BJ (cell line): ENCODE data around the gene CDK8. TPM values are rescaled to one million over a fixed set of nuclear protein-coding genes. Genes with fewer than 3 reads are reported as not detected.

Experiments used
- CTCF ChIA-PET: fragments of 350-600 bp; formaldehyde crosslinking; extraction: SDS; loops from one replicate; lab custom pipeline; 2021; ENCODE audit warnings: antibody characterized with exemption, inconsistent platforms; lab: Yijun Ruan, JAX
- POLR2A ChIA-PET: fragments of 300-600 bp; sonication (Branson Sonifier 250); formaldehyde crosslinking; extraction: SDS; loops from one replicate; lab custom pipeline; 2021; ENCODE audit warnings: antibody characterized with exemption; lab: Charles Lee
- DNase-seq: peaks from one replicate; pipeline ENCODE4 v3.0.0-alpha.2; 2011; ENCODE audit warnings: low read depth
- H3K27me3 ChIP-seq: 2 replicates; pipeline ENCODE4 v1.6.0; 2011; ENCODE audit warnings: low read length; ENCODE audit not compliant: control insufficient read depth, insufficient read depth
- H3K36me3 ChIP-seq: 2 replicates; pipeline ENCODE4 v1.5.1; 2011; ENCODE audit warnings: low read length; ENCODE audit not compliant: control insufficient read depth, insufficient read depth
- H3K4me3 ChIP-seq: 2 replicates; pipeline ENCODE4 v1.5.1; 2011; ENCODE audit warnings: low read depth, mild to moderate bottlenecking, control low read depth, low read length
- CTCF ChIP-seq: IDR thresholded peaks from 2 replicates; pipeline ENCODE4 v1.5.1; 2011; ENCODE audit warnings: low read depth, mild to moderate bottlenecking, control low read depth, inconsistent platforms, low read length, moderate library complexity; ENCODE audit not compliant: insufficient read depth
- polyA plus RNA-seq: library from polyadenylated mRNA; depleted of rRNA; stranded (reverse); fragments of >200 nt; gene quantifications from 2 replicates; pipeline ENCODE4 v1.2.3, GENCODE V29; 2011

CDK8 gene
- polyA plus RNA-seq, 1 experiment, result 13.7 TPM

GRCh38 chr13:26325876-26326275 is 71.9 kb downstream of the CDK8 start:
- DNase-seq, result no peak
- POLR2A ChIA-PET, result no interaction called here
- CTCF ChIA-PET, result no interaction called here

GRCh38 chr13:26326562-26326961 is 72.6 kb downstream of the CDK8 start:
- H3K27me3 ChIP-seq, result no peaks in the 10 kb centered on the region
- no peak overlapping the region for H3K4me3 ChIP-seq
- no peaks in the 10 kb centered on the region for H3K36me3 ChIP-seq
- DNase-seq, result no peak
- TF ChIP-seq CTCF, result no peak
- POLR2A ChIA-PET, result no interaction called here
- CTCF ChIA-PET, result interaction anchor here (1.5 kb wide), 1 partner anchor 71 kb away, joined by 3 read pairs; no protein-coding TSS in a partner anchor

More at GRCh38 chr13:26325876-26326275, 71.9 kb downstream of the CDK8 start:
- Histone ChIP-seq H3K4me3 (no peak overlapping the region), H3K27me3 (no peaks in the 10 kb centered on the region), H3K36me3 (no peaks in the 10 kb centered on the region)
- TF ChIP-seq CTCF, result no peak

GRCh38 chr13:26327940-26328725 is 74.2 kb downstream of the CDK8 start:
- no peaks in the 10 kb centered on the region for H3K36me3 ChIP-seq
- no peak for TF ChIP-seq CTCF
- CTCF ChIA-PET, result no interaction called here
- POLR2A ChIA-PET, result interaction anchor here (0.6 kb wide), 1 partner anchor 13 kb away, joined by 4 read pairs; no protein-coding TSS in a partner anchor
- no peaks in the 10 kb centered on the region for H3K27me3 ChIP-seq
- DNase-seq, result no peak
- H3K4me3 ChIP-seq, result no peak overlapping the region

GRCh38 chr13:26335158-26335557 is 81.2 kb downstream of the CDK8 start:
- DNase-seq, result no peak
- POLR2A ChIA-PET, result no interaction called here
- Histone ChIP-seq H3K4me3 (no peak overlapping the region), H3K36me3 (no peaks in the 10 kb centered on the region), H3K27me3 (no peaks in the 10 kb centered on the region)
- no peak for TF ChIP-seq CTCF
- CTCF ChIA-PET, result no interaction called here

- ChIA-PET CTCF (no interaction called here), POLR2A (interaction anchor here (0.7 kb wide), 1 partner anchor 13 kb away, joined by 4 read pairs; no protein-coding TSS in a partner anchor)
- no peak for TF ChIP-seq CTCF
- DNase-seq, result no peak
- Histone ChIP-seq H3K36me3 (no peaks in the 10 kb centered on the region), H3K4me3 (no peak overlapping the region), H3K27me3 (no peaks in the 10 kb centered on the region)
These were observed 86.9 kb downstream of the CDK8 start for GRCh38 chr13:26340807-26341206.
